GM12892 (cell line): ENCODE measurements around the gene MATN4.

ENCODE experiments used
- POLR2A ChIP-seq: IDR thresholded peaks from 2 replicates; pipeline ENCODE4 v1.6.1; 2011; ENCODE audit warnings: low read depth, low read length, control low read depth
- POLR2AphosphoS5 ChIP-seq: IDR thresholded peaks from 2 replicates; pipeline ENCODE4 v1.6.1; 2011; ENCODE audit warnings: low read depth, low read length, control low read depth
- TAF1 ChIP-seq: IDR thresholded peaks from 2 replicates; pipeline ENCODE4 v1.6.1; 2011; ENCODE audit warnings: low read depth, mild to moderate bottlenecking, control low read depth, low read length, borderline replicate concordance

DNA sequence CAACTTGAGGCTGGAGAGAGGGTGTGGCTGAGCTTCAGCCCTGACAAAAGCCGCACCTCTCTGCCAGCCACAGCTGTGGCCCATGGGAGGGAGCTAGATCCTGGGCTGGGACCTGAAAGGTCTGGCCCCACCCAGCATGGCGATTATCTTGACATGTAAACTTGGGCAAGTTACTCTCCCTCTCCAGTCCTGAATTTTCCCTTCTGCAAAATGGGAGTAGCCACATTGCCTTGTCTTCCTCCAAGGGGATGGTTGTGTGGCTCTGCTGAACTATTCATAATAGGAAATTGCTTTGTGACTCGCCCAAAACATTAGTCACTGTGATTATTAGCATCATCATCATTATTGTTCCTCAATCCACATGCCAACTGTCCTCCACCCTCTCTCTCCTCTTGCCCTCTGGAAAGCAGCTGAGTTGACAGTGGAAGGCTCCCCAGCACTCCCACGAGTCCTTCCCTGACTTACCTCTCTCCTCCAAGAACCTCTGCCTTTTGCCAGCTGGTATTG is 24.5 kb downstream of the MATN4 start:
- TF ChIP-seq POLR2A (no peak), POLR2AphosphoS5 (no peak), TAF1 (no peak)
